ENCODE measurements around the gene RABGAP1L.
"Not testable (repeated sequence)": the region's sequence is repeated elsewhere in the genome, so short reads cannot be mapped to it uniquely, and the experiment has no call there.

Gene RABGAP1L

DNA sequence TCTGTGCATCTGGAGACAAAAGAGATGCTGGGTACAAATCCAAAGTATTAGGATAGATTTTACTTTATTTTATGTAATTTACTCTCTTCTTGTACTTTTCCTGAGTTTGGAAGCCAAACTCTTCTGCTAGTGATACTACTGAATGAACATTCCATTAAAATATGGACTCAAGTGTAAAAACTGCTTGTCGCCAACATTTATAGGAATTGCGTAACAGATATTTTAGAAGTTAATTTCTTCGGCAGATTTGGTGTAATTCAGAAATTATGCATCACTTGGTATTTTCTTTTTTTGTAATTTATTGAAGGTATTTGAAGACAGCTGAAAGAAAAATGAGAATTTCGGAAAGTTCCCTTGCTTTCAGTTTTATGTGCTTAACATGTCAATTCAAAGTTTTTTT, 137.0 kb downstream of the RABGAP1L start:
- Histone ChIP-seq H3K9me3 (ENCODE audit: control insufficient read depth, insufficient read depth, low read depth, low read length) (peaks cover 5% of the 10 kb centered on the region), H3K4me1 (ENCODE audit: control insufficient read depth, insufficient read depth, low read length) (no peaks in the 10 kb centered on the region), H3K36me3 (ENCODE audit: control insufficient read depth, insufficient read depth, low read length) (no peaks in the 10 kb centered on the region), H3K27ac (ENCODE audit: low read depth, low read length) (no peak overlapping the region), H3K27me3 (ENCODE audit: control insufficient read depth, insufficient read depth, low read length) (no peaks in the 10 kb centered on the region), H3K9ac (ENCODE audit: low read length) (no peak overlapping the region), H3K4me3 (ENCODE audit: low read depth, low read length) (no peak overlapping the region)

DNA sequence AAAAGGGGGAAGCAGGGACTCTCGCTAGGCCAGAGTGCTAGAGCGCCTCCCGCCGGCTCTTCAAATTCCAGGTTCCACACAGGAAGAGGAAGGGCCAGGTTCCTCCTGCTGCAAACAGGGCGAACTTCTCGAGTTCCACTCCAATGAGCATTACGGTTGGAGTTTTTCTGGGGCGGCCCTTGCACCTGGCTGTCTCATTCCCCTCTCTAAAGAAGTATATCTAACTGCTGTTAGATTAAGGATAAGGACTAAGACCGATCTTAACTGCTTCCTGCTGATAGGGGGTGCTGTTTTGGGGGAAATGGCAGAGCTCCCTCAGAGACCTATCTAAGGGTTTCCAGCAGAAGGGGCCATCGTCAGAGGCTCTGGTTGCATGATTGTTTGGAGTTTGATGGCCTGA, 138.0 kb downstream of the RABGAP1L start:
- Histone ChIP-seq H3K9ac (ENCODE audit: low read length) (no peak overlapping the region), H3K27me3 (ENCODE audit: control insufficient read depth, insufficient read depth, low read length) (no peaks in the 10 kb centered on the region), H3K27ac (ENCODE audit: low read depth, low read length) (no peak overlapping the region), H3K9me3 (ENCODE audit: control insufficient read depth, insufficient read depth, low read depth, low read length) (peaks cover 9% of the 10 kb centered on the region), H3K4me3 (ENCODE audit: low read depth, low read length) (no peak overlapping the region), H3K4me1 (ENCODE audit: control insufficient read depth, insufficient read depth, low read length) (no peaks in the 10 kb centered on the region), H3K36me3 (ENCODE audit: control insufficient read depth, insufficient read depth, low read length) (no peaks in the 10 kb centered on the region)

DNA sequence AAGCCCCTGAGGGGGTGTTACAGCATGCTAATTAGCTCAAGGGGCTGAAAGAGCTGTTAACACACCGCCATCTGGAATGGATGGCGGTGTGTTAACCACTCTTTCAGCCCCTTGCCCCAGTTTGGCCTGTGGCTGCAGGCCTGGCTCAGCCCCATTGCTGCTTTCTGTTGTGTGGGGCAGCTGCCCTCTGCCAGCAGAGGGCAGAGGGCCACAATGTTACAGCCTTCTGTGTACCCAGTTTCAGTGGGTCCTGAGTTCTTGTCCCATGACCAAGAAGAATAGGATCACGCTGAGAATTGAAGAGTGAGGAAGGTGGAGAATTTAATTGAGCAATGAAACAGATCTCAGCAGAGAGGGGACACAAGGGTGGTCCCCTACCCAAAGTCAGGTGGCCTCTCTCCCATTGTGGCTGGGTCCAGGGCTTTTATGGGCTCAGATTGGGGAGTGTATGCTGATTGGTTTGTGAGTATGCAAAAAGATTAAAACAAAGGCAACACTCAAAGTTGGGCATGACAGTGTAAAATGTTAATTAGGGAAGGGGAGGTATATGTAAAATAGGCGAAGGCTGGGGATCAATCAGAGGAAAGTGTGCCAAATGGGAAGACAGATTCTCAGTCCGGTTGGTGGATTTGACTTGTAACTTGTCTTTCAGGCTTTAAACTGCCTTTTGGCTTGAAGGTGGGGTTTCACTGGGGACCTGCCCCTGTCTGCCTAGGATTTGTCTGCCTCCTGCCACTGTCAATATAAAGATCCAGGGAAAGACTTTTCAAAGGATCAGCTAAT, 142.2 kb downstream of the RABGAP1L start:
- no peaks in the 10 kb centered on the region for H3K4me1 ChIP-seq (ENCODE audit: control insufficient read depth, insufficient read depth, low read length)
- H3K27ac ChIP-seq (ENCODE audit: low read depth, low read length), result no peak overlapping the region
- no peak overlapping the region for H3K4me3 ChIP-seq (ENCODE audit: low read depth, low read length)
- no peaks in the 10 kb centered on the region for H3K36me3 ChIP-seq (ENCODE audit: control insufficient read depth, insufficient read depth, low read length)
- no peaks in the 10 kb centered on the region for H3K27me3 ChIP-seq (ENCODE audit: control insufficient read depth, insufficient read depth, low read length)
- H3K9me3 ChIP-seq (ENCODE audit: control insufficient read depth, insufficient read depth, low read depth, low read length), result peaks cover 9% of the 10 kb centered on the region
- no peak overlapping the region for H3K9ac ChIP-seq (ENCODE audit: low read length)

DNA sequence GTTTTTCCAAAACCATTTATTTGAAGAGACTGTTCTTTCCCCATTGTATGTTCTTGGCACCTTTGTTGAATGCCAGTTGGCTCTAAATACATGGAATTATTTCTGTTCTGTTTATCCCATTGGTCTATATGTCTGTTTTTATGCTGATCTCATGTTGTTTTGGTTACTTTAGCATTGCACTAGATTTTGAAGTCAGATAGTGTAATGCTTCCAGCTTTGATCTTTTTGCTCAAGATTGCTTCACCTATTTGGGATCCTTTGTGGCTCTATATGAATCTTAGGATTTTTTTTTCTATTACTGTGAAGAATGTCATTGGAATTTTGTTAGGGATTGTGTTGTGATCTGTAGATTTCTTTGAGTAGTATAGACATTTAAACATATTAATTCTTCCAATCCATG, 149.3 kb downstream of the RABGAP1L start:
- no peaks in the 10 kb centered on the region for H3K36me3 ChIP-seq (ENCODE audit: control insufficient read depth, insufficient read depth, low read length)

DNA sequence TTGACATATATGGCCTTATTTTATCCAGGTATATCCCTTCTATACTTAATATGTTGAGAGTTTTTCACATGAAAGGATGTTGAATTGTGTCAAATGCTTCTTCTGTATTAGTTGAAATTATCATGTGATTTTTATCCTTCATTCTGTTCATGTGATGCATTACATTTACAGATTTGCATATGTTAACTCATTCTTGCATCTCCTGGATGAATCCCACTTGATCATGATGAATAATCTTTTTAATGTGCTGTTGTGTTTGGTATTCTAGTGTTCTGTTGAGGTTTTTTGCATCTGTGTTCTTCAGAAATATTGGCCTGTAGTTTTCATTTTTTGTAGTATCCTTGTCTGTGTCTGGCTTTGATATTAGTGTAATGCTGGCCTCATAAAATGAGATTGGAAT, 150.2 kb downstream of the RABGAP1L start:
- Histone ChIP-seq H3K9me3 (ENCODE audit: control insufficient read depth, insufficient read depth, low read depth, low read length) (peaks cover 16% of the 10 kb centered on the region), H3K36me3 (ENCODE audit: control insufficient read depth, insufficient read depth, low read length) (no peaks in the 10 kb centered on the region)

More for the DNA sequence above, 149.3 kb downstream of the RABGAP1L start:
- no peak overlapping the region for H3K9ac ChIP-seq (ENCODE audit: low read length)
- H3K4me3 ChIP-seq (ENCODE audit: low read depth, low read length), result no peak overlapping the region
- no peaks in the 10 kb centered on the region for H3K4me1 ChIP-seq (ENCODE audit: control insufficient read depth, insufficient read depth, low read length)
- no peaks in the 10 kb centered on the region for H3K27me3 ChIP-seq (ENCODE audit: control insufficient read depth, insufficient read depth, low read length)
- no peak overlapping the region for H3K27ac ChIP-seq (ENCODE audit: low read depth, low read length)
- peaks cover 9% of the 10 kb centered on the region for H3K9me3 ChIP-seq (ENCODE audit: control insufficient read depth, insufficient read depth, low read depth, low read length)

DNA sequence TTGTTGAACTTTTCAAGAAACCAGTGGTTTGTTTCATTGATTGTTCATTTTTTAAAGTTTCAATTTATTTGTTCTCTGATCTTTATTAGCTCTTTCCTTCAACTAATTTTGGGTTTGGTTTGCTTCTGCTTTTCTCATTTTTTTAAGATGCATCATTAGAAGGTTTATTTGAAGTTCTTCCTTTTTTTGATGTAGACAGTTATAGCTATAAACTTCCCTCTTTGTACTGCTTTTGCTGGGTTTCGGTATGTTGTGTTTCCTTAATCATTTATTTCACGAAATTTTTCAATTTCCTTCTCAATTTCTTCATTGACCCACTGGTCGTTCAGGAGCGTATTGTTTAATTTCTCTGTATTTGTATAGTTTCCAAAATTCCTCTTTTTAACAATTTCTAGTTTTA, 155.1 kb downstream of the RABGAP1L start:
- Histone ChIP-seq H3K4me3 (ENCODE audit: low read depth, low read length) (no peak overlapping the region), H3K27me3 (ENCODE audit: control insufficient read depth, insufficient read depth, low read length) (no peaks in the 10 kb centered on the region), H3K9ac (ENCODE audit: low read length) (no peak overlapping the region), H3K27ac (ENCODE audit: low read depth, low read length) (no peak overlapping the region), H3K36me3 (ENCODE audit: control insufficient read depth, insufficient read depth, low read length) (no peaks in the 10 kb centered on the region), H3K4me1 (ENCODE audit: control insufficient read depth, insufficient read depth, low read length) (no peaks in the 10 kb centered on the region), H3K9me3 (ENCODE audit: control insufficient read depth, insufficient read depth, low read depth, low read length) (peaks cover 31% of the 10 kb centered on the region)

More for the DNA sequence above, 150.2 kb downstream of the RABGAP1L start:
- Histone ChIP-seq H3K4me3 (ENCODE audit: low read depth, low read length) (no peak overlapping the region), H3K4me1 (ENCODE audit: control insufficient read depth, insufficient read depth, low read length) (no peaks in the 10 kb centered on the region), H3K9ac (ENCODE audit: low read length) (no peak overlapping the region), H3K27ac (ENCODE audit: low read depth, low read length) (no peak overlapping the region), H3K27me3 (ENCODE audit: control insufficient read depth, insufficient read depth, low read length) (no peaks in the 10 kb centered on the region)

DNA sequence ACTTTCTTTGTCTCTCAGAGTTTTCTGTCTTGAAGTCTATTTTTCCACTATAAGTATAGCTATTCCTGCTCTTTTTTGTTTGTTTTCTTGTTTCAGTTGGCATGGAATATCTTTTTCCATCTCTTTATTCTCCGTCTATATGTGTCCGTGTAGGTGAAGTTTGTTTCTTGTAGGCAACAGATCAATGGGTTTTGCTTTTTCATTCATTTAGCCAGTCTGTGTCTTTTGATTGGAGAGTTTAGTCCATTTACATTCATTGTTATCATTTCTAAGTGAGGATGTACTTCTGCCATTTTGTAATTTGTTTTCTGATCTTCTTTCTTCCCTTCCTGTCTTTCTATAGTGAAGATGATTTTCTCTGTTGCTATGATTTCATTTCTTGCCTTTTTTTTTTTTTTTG, 155.9 kb downstream of the RABGAP1L start:
- H3K9ac ChIP-seq (ENCODE audit: low read length), result no peak overlapping the region
- H3K36me3 ChIP-seq (ENCODE audit: control insufficient read depth, insufficient read depth, low read length), result no peaks in the 10 kb centered on the region
- H3K27ac ChIP-seq (ENCODE audit: low read depth, low read length), result no peak overlapping the region
- peaks cover 38% of the 10 kb centered on the region for H3K9me3 ChIP-seq (ENCODE audit: control insufficient read depth, insufficient read depth, low read depth, low read length)
- H3K27me3 ChIP-seq (ENCODE audit: control insufficient read depth, insufficient read depth, low read length), result no peaks in the 10 kb centered on the region
- H3K4me1 ChIP-seq (ENCODE audit: control insufficient read depth, insufficient read depth, low read length), result no peaks in the 10 kb centered on the region
- no peak overlapping the region for H3K4me3 ChIP-seq (ENCODE audit: low read depth, low read length)

DNA sequence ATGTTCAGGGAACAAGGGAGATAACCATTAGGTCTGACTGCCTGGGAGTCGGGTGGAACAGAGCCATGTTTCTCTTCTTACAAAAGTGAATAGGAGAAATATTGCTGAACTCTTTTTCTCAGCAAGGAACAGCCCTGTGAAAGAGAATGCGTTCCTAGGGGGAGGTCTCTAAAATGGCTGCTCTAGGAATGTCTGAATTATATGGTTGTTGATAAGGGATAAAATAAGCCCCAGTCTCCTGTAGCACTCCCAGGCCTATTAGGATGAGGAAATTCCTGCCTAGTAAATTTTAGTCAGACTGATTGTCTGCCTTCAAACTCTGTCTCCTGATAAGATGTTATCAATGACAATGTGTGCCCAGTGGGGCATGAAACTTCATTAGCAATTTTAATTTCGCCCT, 161.6 kb downstream of the RABGAP1L start:
- H3K27me3 ChIP-seq (ENCODE audit: control insufficient read depth, insufficient read depth, low read length); H3K36me3 ChIP-seq (ENCODE audit: control insufficient read depth, insufficient read depth, low read length); H3K4me3 ChIP-seq (ENCODE audit: low read depth, low read length); H3K4me1 ChIP-seq (ENCODE audit: control insufficient read depth, insufficient read depth, low read length); H3K9ac ChIP-seq (ENCODE audit: low read length); H3K27ac ChIP-seq (ENCODE audit: low read depth, low read length): not testable (repeated sequence)
- H3K9me3 ChIP-seq (ENCODE audit: control insufficient read depth, insufficient read depth, low read depth, low read length), result peaks cover 44% of the 10 kb centered on the region

DNA sequence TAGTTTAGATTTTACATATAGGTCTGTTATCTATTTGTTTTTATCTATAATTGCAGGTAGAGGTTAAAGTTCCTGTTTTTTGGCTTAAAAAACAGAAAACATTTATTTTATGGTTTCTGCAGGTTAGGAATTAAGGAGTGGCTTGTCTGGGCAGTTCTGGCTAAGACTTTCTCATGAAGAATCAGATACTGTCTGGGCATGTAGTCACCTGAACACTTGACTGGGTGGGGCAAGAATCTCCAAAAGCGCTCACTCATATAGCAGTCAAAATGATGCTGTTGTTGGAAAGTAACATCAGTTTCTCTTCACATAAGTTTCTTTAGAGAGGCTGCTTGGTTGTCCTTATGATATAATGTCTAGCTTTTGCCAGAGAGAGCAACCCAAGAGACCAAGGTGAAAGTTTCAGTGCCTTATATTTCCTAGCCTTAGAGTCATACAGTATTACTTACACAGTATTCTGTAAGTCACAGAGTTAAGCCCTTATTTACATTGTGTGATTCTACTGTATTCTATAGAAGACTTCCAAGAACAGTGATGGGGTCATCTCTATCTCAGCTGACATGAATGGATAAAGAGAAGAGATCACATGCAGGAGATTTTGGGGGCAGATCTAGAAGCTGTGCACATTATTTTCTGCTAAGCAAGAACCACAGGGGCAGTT, 163.0 kb downstream of the RABGAP1L start:
- no peaks in the 10 kb centered on the region for H3K27me3 ChIP-seq (ENCODE audit: control insufficient read depth, insufficient read depth, low read length)
- H3K9me3 ChIP-seq (ENCODE audit: control insufficient read depth, insufficient read depth, low read depth, low read length), result peaks cover 52% of the 10 kb centered on the region
- H3K4me1 ChIP-seq (ENCODE audit: control insufficient read depth, insufficient read depth, low read length), result no peaks in the 10 kb centered on the region
- no peak overlapping the region for H3K4me3 ChIP-seq (ENCODE audit: low read depth, low read length)
- H3K36me3 ChIP-seq (ENCODE audit: control insufficient read depth, insufficient read depth, low read length), result no peaks in the 10 kb centered on the region
- H3K9ac ChIP-seq (ENCODE audit: low read length), result no peak overlapping the region
- no peak overlapping the region for H3K27ac ChIP-seq (ENCODE audit: low read depth, low read length)

DNA sequence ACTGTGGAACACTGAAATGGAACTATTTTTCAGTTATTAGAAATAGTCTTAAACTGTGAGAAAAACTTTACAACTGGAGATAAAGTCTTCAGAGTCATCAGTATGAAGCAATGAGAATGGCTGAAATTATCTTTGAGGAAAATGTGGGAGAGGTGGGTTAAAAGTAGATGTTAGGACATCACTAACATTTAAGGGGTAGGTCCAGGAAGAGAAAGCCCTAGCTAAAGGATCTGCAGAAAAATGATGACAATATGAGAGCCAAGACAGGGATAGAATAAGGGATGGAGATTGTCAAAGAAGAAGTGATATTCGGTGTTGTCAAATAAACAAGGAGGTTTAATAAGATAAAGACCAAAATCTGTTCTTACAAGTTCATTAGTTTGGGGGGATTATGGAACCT, 165.2 kb downstream of the RABGAP1L start:
- Histone ChIP-seq H3K4me3 (ENCODE audit: low read depth, low read length) (no peak overlapping the region), H3K27me3 (ENCODE audit: control insufficient read depth, insufficient read depth, low read length) (no peaks in the 10 kb centered on the region), H3K36me3 (ENCODE audit: control insufficient read depth, insufficient read depth, low read length) (no peaks in the 10 kb centered on the region), H3K9me3 (ENCODE audit: control insufficient read depth, insufficient read depth, low read depth, low read length) (peaks cover 47% of the 10 kb centered on the region), H3K4me1 (ENCODE audit: control insufficient read depth, insufficient read depth, low read length) (no peaks in the 10 kb centered on the region), H3K27ac (ENCODE audit: low read depth, low read length) (no peak overlapping the region), H3K9ac (ENCODE audit: low read length) (no peak overlapping the region)

DNA sequence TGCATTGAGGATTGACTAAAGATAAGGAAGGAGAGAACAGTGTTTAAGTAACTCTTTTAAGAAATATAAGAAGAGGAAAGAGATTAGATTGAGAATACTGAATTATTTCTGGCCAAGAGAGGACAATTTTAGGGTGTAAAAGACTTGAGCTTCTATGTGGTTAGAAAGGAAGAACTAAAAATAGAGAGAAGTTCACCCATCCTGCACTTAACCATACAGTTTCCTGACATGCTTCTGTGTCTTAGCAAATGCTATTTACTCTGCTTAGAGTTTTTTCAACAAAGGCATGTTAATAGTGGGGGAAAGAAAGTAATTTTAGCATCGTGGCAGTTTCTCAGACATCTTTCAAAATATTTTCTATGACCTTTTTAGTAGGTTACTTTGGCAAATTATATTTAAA, 165.6 kb downstream of the RABGAP1L start:
- H3K4me3 ChIP-seq (ENCODE audit: low read depth, low read length), result no peak overlapping the region
- H3K4me1 ChIP-seq (ENCODE audit: control insufficient read depth, insufficient read depth, low read length), result no peaks in the 10 kb centered on the region
- no peaks in the 10 kb centered on the region for H3K27me3 ChIP-seq (ENCODE audit: control insufficient read depth, insufficient read depth, low read length)
- no peaks in the 10 kb centered on the region for H3K36me3 ChIP-seq (ENCODE audit: control insufficient read depth, insufficient read depth, low read length)
- no peak overlapping the region for H3K27ac ChIP-seq (ENCODE audit: low read depth, low read length)
- peaks cover 43% of the 10 kb centered on the region for H3K9me3 ChIP-seq (ENCODE audit: control insufficient read depth, insufficient read depth, low read depth, low read length)
- H3K9ac ChIP-seq (ENCODE audit: low read length), result no peak overlapping the region
